GM12891 (cell line): ENCODE results near the gene KLHL21.

Experiments used
- POLR2A ChIP-seq: IDR thresholded peaks from 2 replicates; pipeline ENCODE4 v1.6.1; 2011; ENCODE audit warnings: low read depth, low read length, control low read depth
- POLR2AphosphoS5 ChIP-seq: IDR thresholded peaks from 2 replicates; pipeline ENCODE4 v1.6.1; 2011; ENCODE audit warnings: low read depth, low read length, control low read depth
- POU2F2 ChIP-seq: IDR thresholded peaks from 2 replicates; pipeline ENCODE4 v1.6.1; 2011; ENCODE audit warnings: low read depth, mild to moderate bottlenecking, control low read depth, low read length, moderate library complexity
- TAF1 ChIP-seq: IDR thresholded peaks from 2 replicates; pipeline ENCODE4 v1.6.1; 2011; ENCODE audit warnings: low read depth, low read length, control low read depth

GRCh38 chr1:6621429-6622391, 19.0 kb upstream of the KLHL21 start:
- TF ChIP-seq POLR2A (no peak), POU2F2 (no peak), TAF1 (no peak), POLR2AphosphoS5 (no peak)
